HFFc6 (cell line): ENCODE measurements around the gene SPEN. TPM values are rescaled to one million over a fixed set of nuclear protein-coding genes. Genes with fewer than 3 reads are reported as not detected.
"Not testable (repeated sequence)": the region's sequence is repeated elsewhere in the genome, so short reads cannot be mapped to it uniquely, and the experiment has no call there.

Experiments
- DNase-seq: peaks from one replicate; pipeline ENCODE4 v3.0.0-alpha.2; 2018
- H3K27ac Mint-ChIP-seq: 2 replicates; pipeline ENCODE4 v1.8.0; 2020; ENCODE audit warnings: mild to moderate bottlenecking, mixed read lengths
- H3K27me3 Mint-ChIP-seq: 2 replicates; pipeline ENCODE4 v1.8.0; 2021; ENCODE audit warnings: mild to moderate bottlenecking, moderate library complexity, mixed read lengths; ENCODE audit not compliant: insufficient read depth
- H3K36me3 Mint-ChIP-seq: 2 replicates; pipeline ENCODE4 v1.8.0; 2021; ENCODE audit warnings: low read depth, mixed read lengths
- H3K4me1 Mint-ChIP-seq: 2 replicates; pipeline ENCODE4 v1.8.0; 2020; ENCODE audit warnings: low read depth, mixed read lengths
- H3K4me3 Mint-ChIP-seq: 2 replicates; pipeline ENCODE4 v1.8.0; 2020; ENCODE audit warnings: mild to moderate bottlenecking, moderate library complexity, mixed read lengths
- H3K9me3 Mint-ChIP-seq: 2 replicates; pipeline ENCODE4 v1.8.0; 2020; ENCODE audit warnings: mild to moderate bottlenecking, mixed read lengths
- total RNA-seq, 6 experiments: library from RNA; stranded (reverse); fragmentation: NEBNext Ultra II Directional; extraction: Animal tissue kit (Norgen Biotek cat#: 25700); gene quantifications; 2 replicates in 1 of 6; 3 replicates in 5 of 6; pipeline ENCODE4 v1.2.3, GENCODE V29; 2021
- TF ChIP-seq, protein P1 (sequence below): fragments of 200-600 bp; sonication (generic); IDR thresholded peaks from 2 replicates; pipeline ENCODE4 v1.5.0; 2021; ENCODE audit warnings: antibody characterized with exemption, mild to moderate bottlenecking

The SPEN gene
- total RNA-seq, 6 experiments from 2014 or later: 25.7 to 30.2 (median 27.6) TPM

GRCh38 chr1:15843826-15844572 is 3.5 kb upstream of the SPEN start:
- H3K27me3 Mint-ChIP-seq: no peaks in the 10 kb centered on the region; the same call in 1 of the 2 replicates
- no peak for DNase-seq
- H3K4me1 Mint-ChIP-seq: peaks cover 12% of the 10 kb centered on the region
- peaks cover 6% of the 10 kb centered on the region; the same call in 1 of the 2 replicates for H3K36me3 Mint-ChIP-seq
- TF ChIP-seq, protein P1, sequence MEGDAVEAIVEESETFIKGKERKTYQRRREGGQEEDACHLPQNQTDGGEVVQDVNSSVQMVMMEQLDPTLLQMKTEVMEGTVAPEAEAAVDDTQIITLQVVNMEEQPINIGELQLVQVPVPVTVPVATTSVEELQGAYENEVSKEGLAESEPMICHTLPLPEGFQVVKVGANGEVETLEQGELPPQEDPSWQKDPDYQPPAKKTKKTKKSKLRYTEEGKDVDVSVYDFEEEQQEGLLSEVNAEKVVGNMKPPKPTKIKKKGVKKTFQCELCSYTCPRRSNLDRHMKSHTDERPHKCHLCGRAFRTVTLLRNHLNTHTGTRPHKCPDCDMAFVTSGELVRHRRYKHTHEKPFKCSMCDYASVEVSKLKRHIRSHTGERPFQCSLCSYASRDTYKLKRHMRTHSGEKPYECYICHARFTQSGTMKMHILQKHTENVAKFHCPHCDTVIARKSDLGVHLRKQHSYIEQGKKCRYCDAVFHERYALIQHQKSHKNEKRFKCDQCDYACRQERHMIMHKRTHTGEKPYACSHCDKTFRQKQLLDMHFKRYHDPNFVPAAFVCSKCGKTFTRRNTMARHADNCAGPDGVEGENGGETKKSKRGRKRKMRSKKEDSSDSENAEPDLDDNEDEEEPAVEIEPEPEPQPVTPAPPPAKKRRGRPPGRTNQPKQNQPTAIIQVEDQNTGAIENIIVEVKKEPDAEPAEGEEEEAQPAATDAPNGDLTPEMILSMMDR: no peak
- H3K9me3 Mint-ChIP-seq: no peaks in the 10 kb centered on the region
- H3K4me3 Mint-ChIP-seq: no peak overlapping the region
- no peak overlapping the region for H3K27ac Mint-ChIP-seq

- not testable (repeated sequence) for H3K27ac Mint-ChIP-seq, H3K9me3 Mint-ChIP-seq, H3K27me3 Mint-ChIP-seq, H3K36me3 Mint-ChIP-seq, H3K4me3 Mint-ChIP-seq, DNase-seq
- peaks cover 26% of the 10 kb centered on the region for H3K4me1 Mint-ChIP-seq
Measured at GRCh38 chr1:15846056-15846455, 1.5 kb upstream of the SPEN start.

GRCh38 chr1:15847893-15848142 is 311 bp downstream of the SPEN start:
- peaks cover 43% of the 10 kb centered on the region for H3K4me1 Mint-ChIP-seq
- DNase-seq: no peak
- peaks cover 7% of the 10 kb centered on the region; the same call in 1 of the 2 replicates for H3K36me3 Mint-ChIP-seq
- H3K27ac Mint-ChIP-seq: peak overlapping the region; percentile 89
- H3K27me3 Mint-ChIP-seq: peaks cover 3% of the 10 kb centered on the region
- H3K9me3 Mint-ChIP-seq: no peaks in the 10 kb centered on the region
- TF ChIP-seq, protein P1: no peak
- H3K4me3 Mint-ChIP-seq: peak overlapping the region; percentile 91

- Mint-ChIP-seq H3K4me1 (peaks cover 43% of the 10 kb centered on the region), H3K9me3 (no peaks in the 10 kb centered on the region), H3K27me3 (peaks cover 3% of the 10 kb centered on the region), H3K4me3 (peak overlapping the region; percentile 94), H3K27ac (peak overlapping the region; percentile 97), H3K36me3 (peaks cover 7% of the 10 kb centered on the region; the same call in 1 of the 2 replicates)
- no peak for DNase-seq
- TF ChIP-seq, protein P1: no peak
Measured at GRCh38 chr1:15848143-15848928, 829 bp downstream of the SPEN start.

- H3K4me1 Mint-ChIP-seq: peaks cover 38% of the 10 kb centered on the region
- TF ChIP-seq, protein P1: no peak
- peaks cover 7% of the 10 kb centered on the region; the same call in 1 of the 2 replicates for H3K36me3 Mint-ChIP-seq
- H3K4me3 Mint-ChIP-seq: peak overlapping the region; percentile 94
- H3K27ac Mint-ChIP-seq: peak overlapping the region; percentile 97
- DNase-seq: peak; percentile 86
- H3K27me3 Mint-ChIP-seq: peaks cover 3% of the 10 kb centered on the region
- H3K9me3 Mint-ChIP-seq: no peaks in the 10 kb centered on the region
Measured at GRCh38 chr1:15848929-15849774, 1.6 kb downstream of the SPEN start.
